Measurements from ENCODE around the gene RGS17. TPM values are rescaled to one million over a fixed set of nuclear protein-coding genes. Genes with fewer than 3 reads are reported as not detected.
"Not testable (repeated sequence)": the region's sequence is repeated elsewhere in the genome, so short reads cannot be mapped to it uniquely, and the experiment has no call there.

The RGS17 gene
- total RNA-seq, 4 donors from 2014 or later, result 0.88 to 4.8 (median 0.91) TPM; not detected in 1

- Histone ChIP-seq H3K9me3 (peaks cover 0 to 3% of the 10 kb centered on the region in 2 donors), H3K4me1 (no peaks in the 10 kb centered on the region), H3K4me3 (no peak overlapping the region), H3K36me3 (no peaks in the 10 kb centered on the region), H3K27ac (no peak overlapping the region), H3K27me3 (no peaks in the 10 kb centered on the region)
- DNase-seq, result no peak
- TF ChIP-seq POLR2A (IDR thresholded peaks at IDR 0.05) (no peak), CTCF (IDR thresholded peaks at IDR 0.05) (no peak)
- intact Hi-C loops (cut with DNase I; ENCODE audit: low total_unique reads), result no loop called here
These were observed 9.2 kb upstream of the RGS17 start for GRCh38 chr6:153140299-153140698.

GRCh38 chr6:153138930-153139329, 7.8 kb upstream of the RGS17 start:
- H3K36me3 ChIP-seq, result no peaks in the 10 kb centered on the region
- no peaks in the 10 kb centered on the region for H3K9me3 ChIP-seq
- no peak overlapping the region for H3K27ac ChIP-seq
- no peaks in the 10 kb centered on the region for H3K4me1 ChIP-seq
- intact Hi-C loops (cut with DNase I; ENCODE audit: low total_unique reads), result no loop called here
- no peak overlapping the region for H3K4me3 ChIP-seq
- H3K27me3 ChIP-seq, result no peaks in the 10 kb centered on the region
- no peak for TF ChIP-seq CTCF (IDR thresholded peaks at IDR 0.05)
- no peak for TF ChIP-seq POLR2A (IDR thresholded peaks at IDR 0.05)
- DNase-seq, result no peak

GRCh38 chr6:153135681-153136080, 4.6 kb upstream of the RGS17 start:
- H3K9me3 ChIP-seq, result no peaks in the 10 kb centered on the region
- no peak for DNase-seq
- no peak overlapping the region for H3K4me3 ChIP-seq
- H3K36me3 ChIP-seq, result no peaks in the 10 kb centered on the region
- H3K27ac ChIP-seq, result no peak overlapping the region
- H3K4me1 ChIP-seq, result peaks cover 0 to 2% of the 10 kb centered on the region in 2 donors
- no peaks in the 10 kb centered on the region for H3K27me3 ChIP-seq
- intact Hi-C loops (cut with DNase I; ENCODE audit: low total_unique reads), result no loop called here
- TF ChIP-seq POLR2A (IDR thresholded peaks at IDR 0.05) (no peak), CTCF (IDR thresholded peaks at IDR 0.05) (no peak)

- DNase-seq; H3K27ac ChIP-seq; H3K4me3 ChIP-seq; H3K9me3 ChIP-seq; H3K4me1 ChIP-seq; intact Hi-C loops (cut with DNase I; ENCODE audit: low total_unique reads); H3K36me3 ChIP-seq; H3K27me3 ChIP-seq: not testable (repeated sequence)
These were observed 2.6 kb upstream of the RGS17 start for GRCh38 chr6:153133667-153134066.

GRCh38 chr6:153130515-153131036, 506 bp downstream of the RGS17 start:
- no peaks in the 10 kb centered on the region for H3K9me3 ChIP-seq
- H3K27me3 ChIP-seq, result peaks cover 0 to 4% of the 10 kb centered on the region in 2 donors
- H3K4me3 ChIP-seq, result peak overlapping the region; percentile 52
- peak overlapping the region; percentile 80 for H3K27ac ChIP-seq
- DNase-seq, result no peak
- intact Hi-C loops (cut with DNase I; ENCODE audit: low total_unique reads), result no loop called here
- TF ChIP-seq CTCF (IDR thresholded peaks at IDR 0.05) (no peak), POLR2A (IDR thresholded peaks at IDR 0.05) (no peak)
- peaks cover 0 to 5% of the 10 kb centered on the region in 2 donors for H3K4me1 ChIP-seq
- H3K36me3 ChIP-seq, result no peaks in the 10 kb centered on the region

Data from uterus (tissue), 4 donors.